Activated CD4-positive, alpha-beta T cell treated with anti-CD3 and anti-CD28 coated beads for 4 hours (primary cell): Measurements from ENCODE around the gene ATF7IP2.
A peak's percentile ranks its signal among the peaks of the same experiment; 100 is the strongest.
"Not testable (repeated sequence)": the region's sequence is repeated elsewhere in the genome, so short reads cannot be mapped to it uniquely, and the experiment has no call there.

Experiments
- DNase-seq, 2 donors: peaks; one replicate each; pipeline ENCODE4 v3.0.0-alpha.2; 2020

ATF7IP2 gene, protein sequence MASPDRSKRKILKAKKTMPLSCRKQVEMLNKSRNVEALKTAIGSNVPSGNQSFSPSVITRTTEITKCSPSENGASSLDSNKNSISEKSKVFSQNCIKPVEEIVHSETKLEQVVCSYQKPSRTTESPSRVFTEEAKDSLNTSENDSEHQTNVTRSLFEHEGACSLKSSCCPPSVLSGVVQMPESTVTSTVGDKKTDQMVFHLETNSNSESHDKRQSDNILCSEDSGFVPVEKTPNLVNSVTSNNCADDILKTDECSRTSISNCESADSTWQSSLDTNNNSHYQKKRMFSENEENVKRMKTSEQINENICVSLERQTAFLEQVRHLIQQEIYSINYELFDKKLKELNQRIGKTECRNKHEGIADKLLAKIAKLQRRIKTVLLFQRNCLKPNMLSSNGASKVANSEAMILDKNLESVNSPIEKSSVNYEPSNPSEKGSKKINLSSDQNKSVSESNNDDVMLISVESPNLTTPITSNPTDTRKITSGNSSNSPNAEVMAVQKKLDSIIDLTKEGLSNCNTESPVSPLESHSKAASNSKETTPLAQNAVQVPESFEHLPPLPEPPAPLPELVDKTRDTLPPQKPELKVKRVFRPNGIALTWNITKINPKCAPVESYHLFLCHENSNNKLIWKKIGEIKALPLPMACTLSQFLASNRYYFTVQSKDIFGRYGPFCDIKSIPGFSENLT

DNA sequence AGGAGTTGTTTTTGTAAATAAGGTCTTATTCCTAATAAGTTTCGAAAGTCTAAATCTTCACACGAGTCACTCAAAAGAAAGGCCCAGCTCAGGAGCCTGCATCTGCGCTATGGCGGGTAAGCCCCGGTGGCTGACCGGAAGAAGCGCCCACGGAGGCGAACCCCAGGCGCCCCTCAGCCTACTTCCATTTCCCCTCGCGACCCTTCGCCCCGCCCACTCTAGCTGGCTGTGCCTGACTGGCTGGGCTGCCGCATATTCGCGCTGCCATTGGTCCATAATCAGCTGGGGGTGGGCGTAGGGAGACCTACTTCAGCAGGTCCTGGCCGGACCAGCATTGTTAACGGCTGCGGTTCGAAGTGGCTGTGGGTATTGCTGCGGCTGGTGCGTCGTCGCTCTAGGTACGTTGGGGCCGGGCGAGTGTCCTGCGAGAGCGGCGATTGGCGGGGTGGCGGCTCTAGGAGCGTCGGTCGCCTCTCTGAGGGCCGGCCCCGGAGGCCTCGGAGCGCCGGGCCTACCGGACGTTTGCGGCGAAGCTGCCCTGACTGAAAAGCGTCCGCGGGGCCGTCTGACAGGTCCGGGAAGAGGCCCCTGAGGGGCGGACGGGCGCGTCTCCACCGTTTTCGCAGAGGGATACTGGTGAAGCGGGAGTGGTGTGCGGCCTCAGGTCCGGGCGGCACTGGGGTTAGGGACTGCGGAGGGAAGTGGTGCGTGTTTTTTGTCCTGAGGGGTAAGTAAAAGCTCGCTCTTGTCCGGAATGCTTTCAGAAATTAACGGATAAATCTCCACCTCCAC, at the start of gene ATF7IP2:
Gene ATF7IP2 (plus strand): TSS at position 337 of the 792 bp plus-strand sequence. CDS start 44,560 bp downstream, outside the sequence.
- peak; percentile 89 for DNase-seq

GRCh38 chr16:10338426-10338825, 47.4 kb upstream of the ATF7IP2 start:
- DNase-seq: no peak

DNA sequence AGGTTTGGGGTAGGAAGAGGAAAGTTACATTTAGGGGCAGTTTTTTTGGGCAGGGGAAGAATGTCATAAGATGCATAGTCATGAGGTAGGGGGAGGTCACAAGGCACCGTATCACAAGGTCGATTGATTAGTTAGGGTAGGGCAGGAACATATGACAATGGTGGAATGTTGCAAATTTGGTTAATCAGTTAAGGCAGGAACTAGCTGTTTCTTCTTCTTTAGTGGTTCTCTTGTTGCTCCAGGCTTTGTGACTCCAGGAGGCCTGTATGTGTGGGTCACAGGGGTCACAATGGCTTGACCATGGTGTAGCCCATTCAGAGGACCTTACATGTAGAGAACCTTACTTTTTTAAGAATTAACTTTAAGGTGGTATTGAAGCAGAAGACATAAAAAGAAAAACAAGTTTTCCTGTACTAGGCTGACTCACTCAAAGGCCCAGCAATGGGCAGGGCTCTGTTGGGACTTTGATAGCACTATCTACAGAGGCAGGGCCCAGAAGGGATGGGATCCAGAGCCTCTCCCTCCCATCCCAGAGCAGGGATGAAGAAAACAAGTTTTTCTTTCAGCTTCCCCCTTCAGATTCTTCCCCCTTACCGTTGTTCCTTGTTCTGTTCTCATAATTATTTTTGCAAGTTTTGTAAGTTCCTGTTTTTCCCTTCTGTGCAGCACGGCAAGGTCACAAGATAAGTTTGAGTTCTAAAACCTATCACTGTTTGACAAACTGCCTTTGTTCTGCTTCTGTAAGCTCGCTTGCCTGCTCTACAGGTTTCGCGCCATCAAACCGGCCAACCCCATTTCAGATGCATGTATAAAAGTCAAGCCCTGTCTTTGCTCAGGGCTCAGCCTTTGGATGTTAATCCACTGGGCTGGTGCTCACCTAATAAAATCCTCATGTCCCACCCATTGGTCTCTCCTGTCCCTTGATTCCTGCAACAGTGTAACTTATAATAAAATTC, 45.8 kb upstream of the ATF7IP2 start:
- DNase-seq: no peak

DNA sequence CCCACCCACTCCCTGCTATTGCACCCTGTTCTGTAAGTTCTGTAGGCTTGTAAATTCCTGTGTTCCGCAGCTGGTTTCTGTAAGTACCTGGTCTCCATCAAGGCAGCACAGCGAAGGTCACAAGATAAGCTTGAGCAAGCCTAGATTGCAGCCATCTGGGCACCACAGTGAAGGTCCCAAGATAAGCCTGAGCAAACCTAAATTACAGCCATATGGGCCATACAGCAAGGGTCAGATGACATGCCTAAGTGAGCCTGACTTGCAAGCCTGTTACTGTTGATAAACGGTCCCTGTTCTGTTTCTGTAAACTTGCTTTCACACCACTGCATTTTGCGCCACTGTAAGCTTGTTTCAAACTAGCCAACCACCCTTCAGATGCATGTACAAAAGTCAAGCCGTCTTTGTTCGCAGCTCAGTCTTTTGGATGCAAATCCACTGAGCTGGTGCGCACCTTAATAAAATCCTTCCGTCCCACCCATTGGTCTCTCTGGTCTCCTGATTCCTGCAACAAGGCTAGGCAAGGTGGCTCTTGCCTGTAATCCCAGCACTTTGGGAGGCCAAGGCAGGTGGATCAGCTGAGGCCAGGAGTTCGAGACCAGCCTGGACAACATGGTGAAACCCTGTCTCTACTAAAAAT, 42.6 kb upstream of the ATF7IP2 start:
- no peak for DNase-seq

- not testable (repeated sequence) for DNase-seq
These were observed 41.2 kb upstream of the ATF7IP2 start for GRCh38 chr16:10344699-10345098.

GRCh38 chr16:10345629-10346028, 40.2 kb upstream of the ATF7IP2 start:
- no peak for DNase-seq

GRCh38 chr16:10349851-10350250, 36.0 kb upstream of the ATF7IP2 start:
- no peak for DNase-seq

- DNase-seq: no peak
These were observed 33.6 kb upstream of the ATF7IP2 start for GRCh38 chr16:10352262-10352661.

DNA sequence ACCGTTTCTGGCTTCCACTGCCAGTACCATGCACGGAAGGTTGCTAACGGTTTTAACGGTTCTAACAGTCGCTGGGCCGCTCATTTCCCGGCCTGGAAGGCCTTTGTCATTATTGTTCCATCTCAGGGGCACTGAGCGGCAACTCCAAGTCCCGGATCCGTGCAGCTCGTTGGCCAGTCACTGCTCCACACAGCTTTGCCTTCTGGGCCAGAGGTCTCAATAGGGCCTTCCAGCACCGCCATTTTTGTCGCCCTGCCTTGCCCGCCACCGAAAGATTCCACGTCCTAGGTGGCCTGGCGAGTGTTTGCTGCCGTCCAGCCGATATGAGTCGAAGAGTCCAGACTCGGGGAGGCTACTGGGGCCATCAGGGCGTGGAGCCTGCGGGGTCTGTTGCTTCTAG, 30.3 kb upstream of the ATF7IP2 start:
- DNase-seq: no peak

DNA sequence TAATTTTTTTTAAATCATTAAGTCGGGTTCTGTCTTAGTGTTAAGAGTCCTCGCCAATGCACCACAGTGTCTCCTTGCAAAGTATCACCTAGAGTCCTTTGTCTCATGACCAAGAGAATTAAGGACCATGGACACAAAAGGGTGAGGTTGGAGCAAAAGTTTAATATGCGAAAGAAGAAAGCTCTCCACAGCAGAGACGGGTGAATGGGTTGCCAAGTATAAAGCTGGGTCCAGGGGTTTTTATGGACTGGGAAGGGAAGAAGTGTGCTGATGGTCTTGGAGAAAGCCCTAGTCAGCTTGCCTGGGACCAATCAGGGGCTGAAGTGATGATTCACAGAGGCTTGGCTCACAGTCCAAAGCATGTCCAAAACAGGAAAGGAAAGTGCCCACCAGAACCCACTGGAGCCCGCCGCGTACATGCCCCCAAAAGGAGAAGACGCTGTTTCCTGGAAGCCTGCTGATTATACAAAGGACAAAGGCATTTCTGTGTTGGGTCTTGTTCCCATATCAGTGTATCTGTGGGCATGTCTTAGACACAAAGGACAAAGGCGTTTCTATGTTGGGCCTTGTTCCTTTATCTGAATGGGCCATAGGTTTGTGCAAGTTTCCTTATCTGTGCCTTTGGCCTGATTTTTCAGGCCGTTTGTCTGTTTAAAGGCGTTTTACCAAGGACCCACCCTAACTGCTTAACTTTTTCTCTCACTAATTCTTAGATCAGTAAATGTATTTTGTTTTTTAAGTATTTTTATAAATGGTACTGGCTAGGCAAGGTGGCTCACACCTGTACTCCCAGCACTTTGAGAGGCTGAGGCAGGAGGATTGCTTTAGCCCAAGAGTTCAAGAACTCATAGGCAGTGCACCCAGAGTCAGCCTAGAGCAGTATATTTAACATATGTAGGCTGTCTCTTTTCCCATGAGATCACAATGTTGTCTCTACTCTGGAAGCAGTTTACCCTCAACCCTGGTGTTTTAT, 28.7 kb upstream of the ATF7IP2 start:
- no peak for DNase-seq

DNA sequence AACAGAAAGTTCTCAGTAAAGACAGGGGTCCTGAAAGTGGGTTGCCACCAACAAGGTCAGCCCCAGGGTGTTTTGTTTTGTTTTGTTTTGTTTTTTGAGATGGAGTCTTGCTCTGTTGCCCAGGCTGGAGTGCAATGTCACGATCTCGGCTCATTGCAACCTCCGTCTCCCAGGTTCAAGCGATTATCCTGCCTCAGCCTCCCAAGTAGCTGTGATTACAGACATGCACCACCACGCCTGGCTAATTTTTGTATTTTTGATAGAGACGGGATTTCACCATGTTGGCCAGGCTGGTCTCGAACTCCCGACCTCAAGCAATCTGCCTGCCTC, 24.1 kb upstream of the ATF7IP2 start:
- not testable (repeated sequence) for DNase-seq

DNA sequence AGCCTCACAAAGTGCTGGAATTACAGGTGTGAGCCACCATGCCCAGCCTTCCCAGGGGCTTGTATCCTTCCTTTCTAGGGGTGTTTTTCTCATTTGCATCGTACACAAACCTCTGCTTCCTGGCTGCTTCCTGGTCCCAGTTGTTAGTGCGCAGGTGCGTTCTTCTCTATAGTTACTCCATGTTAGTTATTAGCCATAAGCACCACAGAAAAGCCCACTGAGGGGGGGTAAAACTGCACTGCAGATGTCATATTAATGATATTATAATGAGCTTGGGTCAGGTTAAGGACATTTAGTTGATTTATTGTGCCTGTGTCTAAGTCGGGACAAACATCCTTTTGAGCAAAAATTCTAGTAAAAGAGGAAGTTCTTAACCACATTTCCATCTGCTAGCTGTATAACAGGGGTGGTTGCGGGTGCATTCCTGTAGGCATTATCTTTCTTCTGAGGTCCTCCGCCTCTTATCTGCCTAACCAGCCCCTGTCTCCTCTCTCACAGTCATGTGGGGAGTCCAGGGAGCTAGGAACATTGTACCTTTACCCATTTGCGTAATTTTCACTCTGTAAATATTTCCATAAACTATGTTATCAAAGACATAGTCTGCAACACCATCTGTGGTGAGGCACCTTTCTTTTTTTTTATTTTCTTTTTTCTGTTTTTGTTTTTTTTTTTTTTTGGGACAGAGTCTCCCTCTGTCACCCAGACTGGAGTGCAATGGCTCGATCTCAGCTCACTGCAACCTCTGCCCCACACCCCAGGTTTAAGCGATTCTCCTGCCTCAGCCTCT, 23.6 kb upstream of the ATF7IP2 start:
- DNase-seq: peak in 1 of 2 donors; percentile 0

DNA sequence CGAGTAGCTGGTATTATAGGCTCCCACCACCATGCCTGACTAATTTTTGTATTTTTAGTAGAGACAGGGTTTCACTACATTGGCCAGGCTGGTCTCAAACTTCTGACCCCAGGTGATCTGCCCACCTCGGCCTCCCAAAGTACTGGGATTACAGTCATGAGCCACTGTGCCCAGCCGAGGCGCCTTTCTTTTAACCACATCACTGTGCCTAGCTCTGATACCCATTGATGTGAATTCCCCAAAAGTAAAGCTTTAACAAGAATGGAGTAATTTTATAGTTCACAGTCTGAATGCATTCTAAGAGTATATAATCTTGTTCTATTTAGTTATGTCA, 23.0 kb upstream of the ATF7IP2 start:
- not testable (repeated sequence) for DNase-seq

DNA sequence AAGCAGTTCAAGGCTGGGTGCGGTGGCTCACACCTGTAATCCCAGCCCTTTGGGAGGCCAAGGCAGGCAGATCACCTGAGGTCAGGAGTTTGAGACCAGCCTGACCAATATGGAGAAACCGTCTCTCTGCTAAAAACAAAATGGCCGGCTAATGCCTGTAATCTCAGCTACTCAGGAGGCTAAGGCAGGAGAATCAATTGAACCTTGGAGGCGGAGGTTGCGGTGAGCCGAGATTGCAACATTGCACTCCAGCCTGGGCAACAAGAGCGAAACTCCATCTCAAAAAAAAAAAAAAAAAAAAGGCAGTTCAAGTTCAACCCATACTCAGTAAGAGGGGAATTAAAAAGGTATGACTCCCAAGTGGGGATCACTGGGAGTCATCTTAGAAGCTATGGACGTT, 19.2 kb upstream of the ATF7IP2 start:
- DNase-seq: not testable (repeated sequence)

DNA sequence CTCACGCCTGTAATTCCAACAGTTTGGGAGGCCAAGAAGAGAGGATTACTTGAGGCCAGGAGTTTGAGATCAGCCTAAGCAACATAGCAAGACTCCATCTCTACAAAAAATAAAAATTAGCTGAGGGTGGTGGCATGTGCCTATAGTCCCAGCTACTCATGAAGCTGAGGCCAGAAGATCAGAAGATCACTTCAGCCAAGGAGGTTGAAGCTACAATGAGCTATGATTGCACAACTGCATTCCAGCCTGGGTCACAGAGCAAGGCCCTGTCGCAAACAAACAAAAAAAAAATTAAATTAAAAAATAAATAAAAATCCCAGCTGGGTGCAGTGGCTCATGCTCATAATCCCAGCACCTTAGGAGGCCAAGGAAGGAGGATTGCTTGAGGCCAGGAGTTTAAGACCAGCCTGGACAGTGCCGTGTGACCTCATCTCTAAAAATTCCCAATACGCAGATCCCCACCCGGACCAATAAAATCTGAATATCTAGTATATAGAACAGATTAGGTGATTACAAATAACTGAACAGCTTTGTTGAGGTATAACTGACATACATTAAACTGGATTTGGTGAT, 18.2 kb upstream of the ATF7IP2 start:
- no peak for DNase-seq

DNA sequence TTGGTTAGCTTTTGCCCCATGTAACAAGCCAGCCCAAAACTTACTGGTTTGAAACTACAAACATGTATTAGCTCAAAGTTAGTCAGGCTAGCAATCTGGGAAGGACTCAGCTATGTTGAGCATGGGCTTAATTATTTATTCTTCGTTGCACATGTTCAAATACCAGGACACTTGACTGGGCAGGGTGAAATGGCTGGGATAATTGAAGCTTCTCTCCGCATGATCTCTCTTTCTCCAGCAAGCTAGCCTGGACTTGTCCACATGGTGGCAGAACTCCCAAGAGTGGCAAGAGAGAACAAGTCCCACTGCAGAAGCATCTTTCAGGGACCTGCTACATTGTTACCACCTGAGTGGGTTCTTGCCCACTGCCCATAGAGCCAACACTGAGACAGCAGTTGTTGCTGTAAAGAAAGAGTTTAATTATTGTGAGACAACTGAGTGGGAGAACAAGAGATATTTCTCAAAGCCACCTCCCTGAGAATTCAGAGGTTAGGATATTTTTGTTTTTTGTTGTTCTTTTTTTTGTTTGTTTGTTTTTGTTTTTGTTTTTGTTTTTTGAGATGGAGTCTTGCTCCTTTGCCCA, 16.8 kb upstream of the ATF7IP2 start:
- no peak for DNase-seq

- DNase-seq: no peak
These were observed 15.7 kb upstream of the ATF7IP2 start for GRCh38 chr16:10370096-10370726.

DNA sequence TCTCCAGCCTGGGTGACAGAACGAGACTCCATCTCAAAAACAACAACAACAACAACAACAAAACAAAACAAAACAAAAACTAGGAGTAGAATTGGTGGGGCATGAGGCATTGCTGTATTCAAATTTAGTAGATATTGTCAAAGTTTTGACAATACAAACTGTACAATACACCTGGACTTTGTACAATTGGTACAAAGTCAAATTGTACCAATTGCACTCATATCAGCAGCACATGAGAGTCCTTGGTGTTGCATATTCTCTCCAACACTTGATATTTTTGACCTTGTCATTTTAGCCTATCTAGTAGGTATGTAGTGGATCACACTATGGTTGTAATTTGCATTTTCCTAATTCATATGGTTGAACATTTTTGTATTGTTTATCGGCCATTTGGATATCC, 14.3 kb upstream of the ATF7IP2 start:
- no peak for DNase-seq

- DNase-seq: no peak
These were observed 12.3 kb upstream of the ATF7IP2 start for GRCh38 chr16:10373556-10373955.
